PFSK-1 (cell line): ENCODE data around the gene UNC45B.

Experiments used
- FOXP2 ChIP-seq: optimal IDR thresholded peaks from 2 replicates; pipeline ENCODE3; 2011; ENCODE audit warnings: borderline replicate concordance, control low read depth, inconsistent platforms; ENCODE audit not compliant: insufficient read depth; ENCODE audit errors: extremely low read length, extremely low read depth
- POLR2AphosphoS5 ChIP-seq: IDR thresholded peaks from 2 replicates; pipeline ENCODE4 v1.6.1; 2012; ENCODE audit warnings: low read depth, mild to moderate bottlenecking, control low read depth, low read length, moderate library complexity
- SIN3A ChIP-seq: IDR thresholded peaks from 2 replicates; pipeline ENCODE4 v1.6.1; 2012; ENCODE audit warnings: mild to moderate bottlenecking, low read length, moderate library complexity, borderline replicate concordance; ENCODE audit not compliant: insufficient read depth
- TAF1 ChIP-seq: IDR thresholded peaks from 2 replicates; pipeline ENCODE4 v1.6.1; 2012; ENCODE audit warnings: low read length, control low read depth, borderline replicate concordance; ENCODE audit not compliant: insufficient read depth
- TF ChIP-seq, protein P1 (sequence below), 2 experiments: IDR thresholded peaks; 2 replicates each; pipeline versions ENCODE4 v1.6.1 to v1.8.0; 2011 to 2012; ENCODE audit warnings: low read depth in 2 of 2, low read length in 2 of 2, control low read depth in 1 of 2, inconsistent platforms in 1 of 2, mild to moderate bottlenecking in 1 of 2, moderate library complexity in 1 of 2; ENCODE audit not compliant: insufficient read depth in 1 of 2

The UNC45B gene

DNA sequence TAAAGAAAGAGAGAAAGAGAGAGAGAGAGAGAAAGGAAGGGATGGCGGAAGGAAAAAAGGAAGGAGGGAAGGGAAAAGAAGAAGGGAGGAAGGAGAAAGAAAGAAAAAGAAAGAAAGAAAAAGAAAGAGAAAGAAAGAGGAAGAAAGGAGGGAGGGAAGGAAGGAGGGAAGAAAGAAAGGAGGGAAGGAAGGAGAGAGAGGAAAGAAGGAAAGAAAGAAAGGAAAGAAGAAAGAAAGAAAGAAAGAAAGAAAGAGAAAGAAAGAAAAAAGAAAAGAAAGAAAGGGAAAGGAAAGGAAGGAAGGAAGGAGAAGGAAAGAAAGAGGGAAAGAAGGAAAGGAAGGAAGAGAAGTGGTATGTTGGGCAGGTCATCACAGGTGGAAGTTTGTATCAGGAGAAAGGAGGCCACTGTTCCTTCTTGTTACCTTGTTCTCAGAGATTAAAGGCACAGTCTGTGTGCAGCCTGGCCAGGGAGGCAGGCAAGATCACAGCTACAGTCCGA is 27.3 kb downstream of the UNC45B start:
- TF ChIP-seq, protein P1, sequence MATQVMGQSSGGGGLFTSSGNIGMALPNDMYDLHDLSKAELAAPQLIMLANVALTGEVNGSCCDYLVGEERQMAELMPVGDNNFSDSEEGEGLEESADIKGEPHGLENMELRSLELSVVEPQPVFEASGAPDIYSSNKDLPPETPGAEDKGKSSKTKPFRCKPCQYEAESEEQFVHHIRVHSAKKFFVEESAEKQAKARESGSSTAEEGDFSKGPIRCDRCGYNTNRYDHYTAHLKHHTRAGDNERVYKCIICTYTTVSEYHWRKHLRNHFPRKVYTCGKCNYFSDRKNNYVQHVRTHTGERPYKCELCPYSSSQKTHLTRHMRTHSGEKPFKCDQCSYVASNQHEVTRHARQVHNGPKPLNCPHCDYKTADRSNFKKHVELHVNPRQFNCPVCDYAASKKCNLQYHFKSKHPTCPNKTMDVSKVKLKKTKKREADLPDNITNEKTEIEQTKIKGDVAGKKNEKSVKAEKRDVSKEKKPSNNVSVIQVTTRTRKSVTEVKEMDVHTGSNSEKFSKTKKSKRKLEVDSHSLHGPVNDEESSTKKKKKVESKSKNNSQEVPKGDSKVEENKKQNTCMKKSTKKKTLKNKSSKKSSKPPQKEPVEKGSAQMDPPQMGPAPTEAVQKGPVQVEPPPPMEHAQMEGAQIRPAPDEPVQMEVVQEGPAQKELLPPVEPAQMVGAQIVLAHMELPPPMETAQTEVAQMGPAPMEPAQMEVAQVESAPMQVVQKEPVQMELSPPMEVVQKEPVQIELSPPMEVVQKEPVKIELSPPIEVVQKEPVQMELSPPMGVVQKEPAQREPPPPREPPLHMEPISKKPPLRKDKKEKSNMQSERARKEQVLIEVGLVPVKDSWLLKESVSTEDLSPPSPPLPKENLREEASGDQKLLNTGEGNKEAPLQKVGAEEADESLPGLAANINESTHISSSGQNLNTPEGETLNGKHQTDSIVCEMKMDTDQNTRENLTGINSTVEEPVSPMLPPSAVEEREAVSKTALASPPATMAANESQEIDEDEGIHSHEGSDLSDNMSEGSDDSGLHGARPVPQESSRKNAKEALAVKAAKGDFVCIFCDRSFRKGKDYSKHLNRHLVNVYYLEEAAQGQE (IDR thresholded peaks at IDR 0.05; ENCODE audit: insufficient read depth in 1 of 2, low read depth in 2 of 2, low read length in 2 of 2): no peak
- no peak for TF ChIP-seq SIN3A
- TF ChIP-seq FOXP2: no peak
- no peak for TF ChIP-seq POLR2AphosphoS5
- TF ChIP-seq TAF1: no peak

DNA sequence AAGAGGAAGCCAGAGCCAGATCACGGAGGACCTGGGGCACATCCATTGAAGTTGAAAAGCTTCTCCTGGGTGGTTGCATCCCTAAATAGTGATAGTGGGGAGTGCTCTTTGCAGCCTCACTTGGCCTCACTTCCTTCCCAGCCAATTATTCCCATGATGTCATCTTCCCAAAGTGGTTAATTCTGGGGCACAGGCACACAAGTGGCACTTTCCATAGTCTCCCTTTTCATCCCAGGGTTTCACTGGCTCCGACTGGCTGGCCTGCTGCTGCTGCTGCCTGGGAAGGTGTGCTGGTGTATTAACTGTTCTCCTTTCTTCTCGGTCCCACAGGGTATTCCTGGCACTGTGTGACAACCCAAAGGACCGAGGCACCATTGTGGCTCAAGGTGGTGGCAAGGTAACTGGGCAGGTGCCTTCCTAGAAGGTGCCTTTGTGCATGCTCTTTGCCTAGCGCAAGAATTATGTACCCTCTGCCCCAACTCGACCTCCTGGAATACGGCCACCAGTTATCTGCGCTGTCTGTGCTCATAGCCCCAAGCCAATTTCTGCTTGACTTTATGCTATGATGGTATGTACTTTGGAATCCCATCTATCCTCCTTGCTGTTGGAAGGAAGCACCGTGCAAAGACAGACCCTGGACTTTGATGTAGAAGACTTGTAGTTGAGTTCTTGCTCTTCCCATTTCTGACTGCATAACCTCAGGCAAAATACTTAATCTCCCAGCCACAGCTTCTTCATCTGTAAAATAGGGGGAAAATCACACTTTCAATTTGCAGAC is 28.2 kb downstream of the UNC45B start:
- no peak for TF ChIP-seq POLR2AphosphoS5
- no peak for TF ChIP-seq SIN3A
- no peak for TF ChIP-seq TAF1
- TF ChIP-seq, protein P1 (IDR thresholded peaks at IDR 0.05; ENCODE audit: insufficient read depth in 1 of 2, low read depth in 2 of 2, low read length in 2 of 2): no peak
- TF ChIP-seq FOXP2: no peak

DNA sequence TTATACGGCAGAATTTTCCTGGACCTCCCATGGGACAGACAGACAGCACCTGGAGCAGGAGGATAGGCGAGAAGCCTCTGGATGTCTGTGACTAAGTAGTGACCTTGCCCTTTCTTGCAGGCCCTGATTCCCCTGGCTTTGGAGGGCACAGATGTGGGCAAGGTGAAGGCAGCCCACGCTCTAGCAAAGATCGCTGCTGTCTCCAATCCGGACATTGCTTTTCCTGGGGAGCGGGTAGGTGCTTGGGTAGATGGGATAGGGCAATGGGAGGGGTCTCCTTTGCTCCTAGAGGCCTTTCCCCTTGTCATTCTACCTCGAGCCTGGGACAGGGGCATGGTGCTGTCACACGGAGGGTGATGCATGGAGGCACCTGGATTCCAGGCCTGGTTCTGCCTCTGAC is 29.3 kb downstream of the UNC45B start:
- no peak for TF ChIP-seq FOXP2
- no peak for TF ChIP-seq TAF1
- TF ChIP-seq SIN3A: no peak
- TF ChIP-seq POLR2AphosphoS5: no peak
- TF ChIP-seq, protein P1 (IDR thresholded peaks at IDR 0.05; ENCODE audit: insufficient read depth in 1 of 2, low read depth in 2 of 2, low read length in 2 of 2): no peak

DNA sequence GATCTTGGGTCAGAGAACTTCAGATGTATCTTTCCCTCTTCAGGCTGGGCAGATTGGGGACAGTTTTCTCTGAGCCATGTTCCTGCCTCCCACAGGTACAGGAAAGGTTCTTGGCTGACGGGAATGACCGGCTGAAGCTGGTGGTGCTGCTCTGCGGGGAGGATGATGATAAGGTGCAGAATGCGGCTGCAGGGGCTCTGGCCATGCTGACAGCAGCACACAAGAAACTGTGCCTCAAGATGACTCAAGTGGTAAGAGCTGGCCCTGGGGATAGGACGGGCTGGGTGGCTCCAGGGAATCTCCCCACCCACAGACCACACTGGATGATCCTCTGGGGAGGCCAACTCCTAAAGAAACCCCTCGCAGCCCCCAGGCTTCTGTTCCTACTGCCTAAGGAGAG is 35.7 kb downstream of the UNC45B start:
- TF ChIP-seq TAF1 (no peak), SIN3A (no peak), POLR2AphosphoS5 (no peak), FOXP2 (no peak)
- TF ChIP-seq, protein P1 (IDR thresholded peaks at IDR 0.05; ENCODE audit: insufficient read depth in 1 of 2, low read depth in 2 of 2, low read length in 2 of 2): no peak

DNA sequence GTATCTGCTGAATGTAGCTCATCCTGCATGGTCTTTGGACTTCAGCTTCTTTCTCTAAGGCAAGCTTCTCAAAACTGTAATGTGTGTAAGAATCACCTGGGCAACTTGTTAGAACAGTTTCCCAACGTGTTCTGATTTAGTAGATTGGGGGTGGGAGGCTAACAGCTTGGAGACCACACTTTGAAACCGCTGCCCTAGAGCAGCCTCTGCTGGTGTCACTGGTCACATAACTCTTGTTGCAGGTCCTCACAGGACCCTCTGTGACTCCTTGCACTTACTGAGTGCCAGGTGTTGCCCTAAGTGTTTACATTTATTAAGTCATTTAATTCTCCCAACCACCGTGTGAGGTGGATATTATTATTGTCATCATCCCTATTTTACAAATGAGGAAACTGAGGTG is 36.7 kb downstream of the UNC45B start:
- no peak for TF ChIP-seq TAF1
- no peak for TF ChIP-seq SIN3A
- TF ChIP-seq, protein P1 (IDR thresholded peaks at IDR 0.05; ENCODE audit: insufficient read depth in 1 of 2, low read depth in 2 of 2, low read length in 2 of 2): no peak
- no peak for TF ChIP-seq FOXP2
- TF ChIP-seq POLR2AphosphoS5: no peak
